ENCODE measurements around the gene PTPRR. TPM values are rescaled to one million over a fixed set of nuclear protein-coding genes. Genes with fewer than 3 reads are reported as not detected.

PTPRR gene
- total and polyA plus RNA-seq, 2 donors (not counting 3 experiments of a cell fraction or from before 2014, with no cell fraction given), result 0.46 to 1.1 TPM

DNA sequence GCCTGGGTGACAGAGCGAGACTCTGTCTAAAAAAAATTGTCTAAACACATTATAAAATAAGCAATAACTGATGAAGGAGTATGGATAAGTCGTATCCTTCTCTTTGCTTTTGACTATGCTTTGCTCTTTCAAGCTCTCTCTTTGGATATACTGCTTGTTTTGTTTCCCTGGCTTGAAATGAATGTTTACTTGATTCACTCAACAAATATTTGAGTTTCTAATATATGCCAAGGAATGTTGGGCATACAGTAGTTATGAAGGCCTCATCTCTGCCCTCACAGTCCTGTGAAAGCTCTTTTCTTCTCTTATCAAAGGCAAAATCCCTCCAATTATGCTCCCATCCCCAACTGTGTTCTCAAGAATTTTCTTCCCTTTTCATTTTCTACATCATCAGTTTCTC, 123.5 kb downstream of the PTPRR start:
- peaks cover 0 to 2% of the 10 kb centered on the region in 2 experiments for H3K27me3 ChIP-seq (ENCODE audit: control insufficient read depth in 2 of 2, insufficient read depth in 2 of 2, low read length in 2 of 2)
- dilution Hi-C loops (cut with MboI; ENCODE audit: extremely low pct_ligation_motif_present, low sequenced_read_pairs) (no loop called here), intact Hi-C loops (cut with micrococcal nuclease) (no loop called here)
- no peak overlapping the region for H3K4me2 ChIP-seq (ENCODE audit: insufficient read depth, low read length)
- no peaks in the 10 kb centered on the region for H3K79me2 ChIP-seq (ENCODE audit: control insufficient read depth, insufficient read depth, low read length)
- TF ChIP-seq EZH2 (IDR thresholded peaks at IDR 0.05; ENCODE audit: borderline replicate concordance, low read depth, low read length, severe bottlenecking) (no peak), POLR2AphosphoS5 (IDR thresholded peaks at IDR 0.05; ENCODE audit: insufficient read depth, low read depth, low read length) (no peak), JUN (IDR thresholded peaks at IDR 0.05; ENCODE audit: borderline replicate concordance, insufficient read depth, insufficient read length, low read depth) (no peak), POLR2A (IDR thresholded peaks at IDR 0.05; ENCODE audit: low read depth, low read length) (no peak), GATA2 (IDR thresholded peaks at IDR 0.05; ENCODE audit: insufficient read depth, insufficient read length, low read depth, low read length) (no peak), FOS (IDR thresholded peaks at IDR 0.05; ENCODE audit: borderline replicate concordance, insufficient read depth, low read length) (no peak), MYC (IDR thresholded peaks at IDR 0.05; ENCODE audit: low read depth, low read length) (no peak)
- TF ChIP-seq, protein P1, sequence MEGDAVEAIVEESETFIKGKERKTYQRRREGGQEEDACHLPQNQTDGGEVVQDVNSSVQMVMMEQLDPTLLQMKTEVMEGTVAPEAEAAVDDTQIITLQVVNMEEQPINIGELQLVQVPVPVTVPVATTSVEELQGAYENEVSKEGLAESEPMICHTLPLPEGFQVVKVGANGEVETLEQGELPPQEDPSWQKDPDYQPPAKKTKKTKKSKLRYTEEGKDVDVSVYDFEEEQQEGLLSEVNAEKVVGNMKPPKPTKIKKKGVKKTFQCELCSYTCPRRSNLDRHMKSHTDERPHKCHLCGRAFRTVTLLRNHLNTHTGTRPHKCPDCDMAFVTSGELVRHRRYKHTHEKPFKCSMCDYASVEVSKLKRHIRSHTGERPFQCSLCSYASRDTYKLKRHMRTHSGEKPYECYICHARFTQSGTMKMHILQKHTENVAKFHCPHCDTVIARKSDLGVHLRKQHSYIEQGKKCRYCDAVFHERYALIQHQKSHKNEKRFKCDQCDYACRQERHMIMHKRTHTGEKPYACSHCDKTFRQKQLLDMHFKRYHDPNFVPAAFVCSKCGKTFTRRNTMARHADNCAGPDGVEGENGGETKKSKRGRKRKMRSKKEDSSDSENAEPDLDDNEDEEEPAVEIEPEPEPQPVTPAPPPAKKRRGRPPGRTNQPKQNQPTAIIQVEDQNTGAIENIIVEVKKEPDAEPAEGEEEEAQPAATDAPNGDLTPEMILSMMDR (IDR thresholded peaks at IDR 0.05; ENCODE audit: extremely low read depth in 1 of 2, insufficient read depth in 1 of 2, low read depth in 1 of 2, low read length in 2 of 2), result no peak
- TF ChIP-seq, protein P2, sequence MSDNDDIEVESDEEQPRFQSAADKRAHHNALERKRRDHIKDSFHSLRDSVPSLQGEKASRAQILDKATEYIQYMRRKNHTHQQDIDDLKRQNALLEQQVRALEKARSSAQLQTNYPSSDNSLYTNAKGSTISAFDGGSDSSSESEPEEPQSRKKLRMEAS (IDR thresholded peaks at IDR 0.05; ENCODE audit: insufficient read depth, insufficient read length), result no peak
- H3K9me1 ChIP-seq (replicated peaks; ENCODE audit: control insufficient read depth, extremely low read depth, insufficient read depth, low read length), result no peaks in the 10 kb centered on the region
- H3K36me3 ChIP-seq (ENCODE audit: control insufficient read depth in 2 of 2, extremely low read depth in 1 of 2, insufficient read depth in 2 of 2, low read length in 2 of 2), result no peaks in the 10 kb centered on the region
- H4K20me1 ChIP-seq (replicated peaks; ENCODE audit: control insufficient read depth, extremely low read depth, insufficient read depth, low read length), result no peaks in the 10 kb centered on the region
- no peaks in the 10 kb centered on the region for H3K4me1 ChIP-seq (ENCODE audit: control insufficient read depth, extremely low read depth, insufficient read depth, low read length)
- ChIA-PET CTCF (no interaction called here), POLR2A (no interaction called here)
- no TSS peak for BruUV-seq (replicated peaks)
- no peak overlapping the region for H3K27ac ChIP-seq (ENCODE audit: insufficient read depth, low read depth, low read length)
- H3K4me3 ChIP-seq (replicated peaks in 1 of 3; ENCODE audit: insufficient read depth in 1 of 3, low read depth in 1 of 3, low read length in 3 of 3), result no peak overlapping the region
- H3K9me3 ChIP-seq (replicated peaks; ENCODE audit: control insufficient read depth, insufficient read depth, low read length), result no peaks in the 10 kb centered on the region
- no peak overlapping the region for H3K9ac ChIP-seq (replicated peaks; ENCODE audit: extremely low read depth, insufficient read depth, low read length)
- no peak overlapping the region for H2AFZ ChIP-seq (ENCODE audit: low read depth, low read length)
- FAIRE-seq (no peak), DNase-seq (ENCODE audit: low read depth, low spot score) (no peak)
